Small intestine (tissue), 7 donors: ENCODE results near the gene KLF7. TPM values are rescaled to one million over a fixed set of nuclear protein-coding genes. Genes with fewer than 3 reads are reported as not detected.
A peak's percentile ranks its signal among the peaks of the same experiment; 100 is the strongest.

Source experiments
- DNase-seq, 2 donors: peaks; one replicate each; pipeline versions ENCODE4 v3.0.0 to v3.0.0-alpha.2; 2013
- FAIRE-seq: peaks from 2 replicates; lab custom pipeline; 2012; peaks lifted over from hg19 to GRCh38; lab: Jason Lieb, UNC
- H3K27ac ChIP-seq, 3 donors: one replicate each; pipeline ENCODE4 v1.5.1; 2013; ENCODE audit warnings: low read length in 2 of 3, mild to moderate bottlenecking in 2 of 3, control low read depth in 1 of 3, inconsistent platforms in 1 of 3, low read depth in 1 of 3, moderate library complexity in 1 of 3
- H3K27me3 ChIP-seq, 3 donors: one replicate each; pipeline ENCODE4 v1.6.1; 2013; ENCODE audit warnings: low read length in 3 of 3, inconsistent platforms in 1 of 3; ENCODE audit not compliant: control insufficient read depth in 3 of 3, insufficient read depth in 3 of 3
- H3K36me3 ChIP-seq, 3 donors: one replicate each; pipeline ENCODE4 v1.6.1; 2013; ENCODE audit warnings: low read length in 3 of 3, inconsistent platforms in 1 of 3, low read depth in 1 of 3, mild to moderate bottlenecking in 1 of 3, moderate library complexity in 1 of 3; ENCODE audit not compliant: control insufficient read depth in 3 of 3, insufficient read depth in 2 of 3
- H3K4me1 ChIP-seq, 3 donors: one replicate each; pipeline ENCODE4 v1.6.1; 2013; ENCODE audit warnings: low read length in 2 of 3, inconsistent platforms in 1 of 3, low read depth in 1 of 3, mild to moderate bottlenecking in 1 of 3, moderate library complexity in 1 of 3; ENCODE audit not compliant: control insufficient read depth in 3 of 3, insufficient read depth in 2 of 3
- H3K4me3 ChIP-seq, 3 donors: one replicate each; pipeline ENCODE4 v1.5.1; 2013; ENCODE audit warnings: low read length in 3 of 3, control low read depth in 1 of 3, inconsistent platforms in 1 of 3, low read depth in 1 of 3, mild to moderate bottlenecking in 1 of 3, moderate library complexity in 1 of 3
- H3K9me3 ChIP-seq, 2 donors: one replicate each; pipeline ENCODE4 v1.6.1; 2013; ENCODE audit warnings: low read depth in 1 of 2, low read length in 1 of 2; ENCODE audit not compliant: control insufficient read depth in 2 of 2, insufficient read depth in 1 of 2
- WGBS, 3 donors: extraction: QIAGEN DNeasy Blood & Tissue Kit; methylation state at CpG; one replicate each; pipeline ENCODE4 v1.1.7; 2013; 5-methylcytosine and 5-hydroxymethylcytosine counted together
- polyA plus RNA-seq, 4 donors: library from polyadenylated mRNA; stranded (reverse) in 3 of 4; unstranded in 1 of 4; fragments of 200-250 nt in 3 of 4; fragments of 120-200 nt in 1 of 4; gene quantifications; one replicate each; pipeline versions ENCODE4 v1.2.1 to v1.2.3, GENCODE V29; 2013
- donor health status: healthy with polysubstance abuse.
- donor health status: control.
- donor health status: control.
- donor health status: Bipolar disorder and iron deficiency.
- donor health status: healthy.

The KLF7 gene
- polyA plus RNA-seq, 4 donors: 1.1 to 11.7 (median 9.0) TPM

GRCh38 chr2:207061181-207061580, 104.6 kb downstream of the KLF7 start:
- H3K36me3 ChIP-seq: no peaks in the 10 kb centered on the region
- FAIRE-seq: no peak
- WGBS, 3 donors: 76 to 93% (median 82%) methylated on average over 1 of the region's 1 CpG

GRCh38 chr2:207055257-207055656, 110.5 kb downstream of the KLF7 start:
- no peaks in the 10 kb centered on the region for H3K9me3 ChIP-seq
- no peaks in the 10 kb centered on the region for H3K36me3 ChIP-seq
- FAIRE-seq (no peak), DNase-seq (no peak)
- 80 to 91% (median 90%) methylated on average over 6 of the region's 6 CpGs for WGBS, 3 donors
- peaks cover 0 to 3% (median 0%) of the 10 kb centered on the region in 3 donors for H3K27me3 ChIP-seq
- H3K4me3 ChIP-seq: no peak overlapping the region
- no peak overlapping the region for H3K27ac ChIP-seq
- no peaks in the 10 kb centered on the region for H3K4me1 ChIP-seq

More at GRCh38 chr2:207061181-207061580, 104.6 kb downstream of the KLF7 start:
- no peaks in the 10 kb centered on the region for H3K4me1 ChIP-seq
- no peak overlapping the region for H3K4me3 ChIP-seq
- no peak overlapping the region for H3K27ac ChIP-seq
- H3K9me3 ChIP-seq: no peaks in the 10 kb centered on the region
- H3K27me3 ChIP-seq: peaks cover 0 to 3% (median 0%) of the 10 kb centered on the region in 3 donors
- DNase-seq: no peak

GRCh38 chr2:207054521-207054920, 111.2 kb downstream of the KLF7 start:
- WGBS, 3 donors: 74 to 83% (median 78%) methylated on average over 4 of the region's 4 CpGs
- FAIRE-seq: no peak

GRCh38 chr2:207051385-207051965, 114.3 kb downstream of the KLF7 start:
- Histone ChIP-seq H3K4me1 (peaks cover 0 to 2% (median 0%) of the 10 kb centered on the region in 3 donors), H3K36me3 (no peaks in the 10 kb centered on the region), H3K27ac (no peak overlapping the region), H3K4me3 (no peak overlapping the region), H3K9me3 (no peaks in the 10 kb centered on the region), H3K27me3 (no peaks in the 10 kb centered on the region)
- DNase-seq: no peak
- WGBS, 3 donors: 75 to 86% (median 83%) methylated on average over 3 of the region's 3 CpGs
- no peak for FAIRE-seq

More at GRCh38 chr2:207054521-207054920, 111.2 kb downstream of the KLF7 start:
- H3K4me3 ChIP-seq: no peak overlapping the region
- no peaks in the 10 kb centered on the region for H3K4me1 ChIP-seq
- peaks cover 0 to 3% (median 0%) of the 10 kb centered on the region in 3 donors for H3K27me3 ChIP-seq
- H3K9me3 ChIP-seq: no peaks in the 10 kb centered on the region
- no peak overlapping the region for H3K27ac ChIP-seq
- DNase-seq: no peak
- no peaks in the 10 kb centered on the region for H3K36me3 ChIP-seq

GRCh38 chr2:207049122-207049521, 116.6 kb downstream of the KLF7 start:
- DNase-seq: no peak
- 65 to 72% (median 68%) methylated on average over 5 of the region's 5 CpGs for WGBS, 3 donors
- no peak overlapping the region for H3K27ac ChIP-seq
- H3K36me3 ChIP-seq: no peaks in the 10 kb centered on the region
- H3K4me1 ChIP-seq: peaks cover 0 to 2% (median 0%) of the 10 kb centered on the region in 3 donors
- no peak for FAIRE-seq
- H3K27me3 ChIP-seq: no peaks in the 10 kb centered on the region
- no peak overlapping the region for H3K4me3 ChIP-seq
- H3K9me3 ChIP-seq: no peaks in the 10 kb centered on the region

DNA sequence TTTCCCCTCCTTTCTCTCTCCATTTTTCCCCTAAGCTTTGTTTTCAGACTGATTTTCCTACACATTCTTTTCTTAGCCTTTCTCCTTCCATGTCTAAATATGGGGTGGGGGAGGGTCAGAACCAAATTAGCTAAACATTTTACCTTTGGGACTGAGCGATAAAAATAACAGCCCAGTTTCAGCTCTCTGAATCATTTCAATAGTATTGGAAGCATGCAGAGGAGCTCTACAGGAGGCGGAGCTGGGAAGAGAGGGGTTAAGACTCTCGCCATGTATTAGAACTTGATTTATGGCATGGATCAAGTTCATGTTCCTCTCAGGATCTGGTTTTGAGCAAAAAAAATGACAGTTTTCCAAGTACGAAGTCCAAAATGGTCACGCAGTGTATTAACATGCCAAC, 117.3 kb downstream of the KLF7 start:
- FAIRE-seq (no peak), DNase-seq (peak in 1 of 2 donors; percentile 10)
- Histone ChIP-seq H3K27me3 (no peaks in the 10 kb centered on the region), H3K4me3 (no peak overlapping the region), H3K27ac (no peak overlapping the region), H3K4me1 (peaks cover 0 to 2% (median 0%) of the 10 kb centered on the region in 3 donors), H3K9me3 (no peaks in the 10 kb centered on the region), H3K36me3 (no peaks in the 10 kb centered on the region)
- 40 to 60% (median 57%) methylated on average over 5 of the region's 5 CpGs for whole genome bisulfite sequencing, 3 donors

DNA sequence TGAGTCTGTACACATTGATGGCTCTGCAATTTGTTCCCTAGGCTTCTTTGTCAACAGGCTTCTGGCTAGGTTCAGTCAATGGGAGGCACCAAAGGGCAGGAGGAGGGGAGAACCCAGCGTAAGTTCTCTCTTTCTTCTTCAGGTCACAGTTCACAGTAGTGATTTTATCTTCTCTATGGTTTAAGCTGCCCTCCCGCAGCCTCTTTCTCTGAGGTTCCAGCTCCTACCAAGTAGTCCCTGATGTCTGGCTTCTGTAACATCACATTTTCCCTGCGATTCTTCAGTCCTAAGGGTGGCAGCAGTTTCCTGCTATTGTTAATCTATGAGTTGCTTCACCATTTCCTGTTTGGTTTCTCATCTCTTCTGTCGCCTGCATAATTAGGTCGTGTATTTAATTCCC, 119.0 kb downstream of the KLF7 start:
- Histone ChIP-seq H3K27ac (no peak overlapping the region), H3K4me1 (peaks cover 0 to 2% (median 0%) of the 10 kb centered on the region in 3 donors), H3K9me3 (no peaks in the 10 kb centered on the region), H3K4me3 (no peak overlapping the region), H3K36me3 (no peaks in the 10 kb centered on the region), H3K27me3 (no peaks in the 10 kb centered on the region)
- WGBS, 3 donors: 43 to 69% (median 50%) methylated on average over 5 of the region's 5 CpGs
- FAIRE-seq (no peak), DNase-seq (no peak)

GRCh38 chr2:207045531-207045930, 120.2 kb downstream of the KLF7 start:
- FAIRE-seq (no peak), DNase-seq (no peak)
- no peaks in the 10 kb centered on the region for H3K36me3 ChIP-seq
- WGBS, 3 donors: 37 to 58% (median 42%) methylated on average over 3 of the region's 3 CpGs
- no peaks in the 10 kb centered on the region for H3K9me3 ChIP-seq
- no peak overlapping the region for H3K4me3 ChIP-seq
- peaks cover 0 to 2% (median under 1%) of the 10 kb centered on the region in 3 donors for H3K4me1 ChIP-seq
- no peaks in the 10 kb centered on the region for H3K27me3 ChIP-seq
- no peak overlapping the region for H3K27ac ChIP-seq
